ENCODE data around the gene TWNK. TPM values are rescaled to one million over a fixed set of nuclear protein-coding genes. Genes with fewer than 3 reads are reported as not detected.

The TWNK gene
- total and polyA plus RNA-seq, 9 of the 15 experiments (the other 6 are each of a cell fraction or from before 2014, with no cell fraction given), result 11.6 to 34.7 (median 17.4) TPM

DNA sequence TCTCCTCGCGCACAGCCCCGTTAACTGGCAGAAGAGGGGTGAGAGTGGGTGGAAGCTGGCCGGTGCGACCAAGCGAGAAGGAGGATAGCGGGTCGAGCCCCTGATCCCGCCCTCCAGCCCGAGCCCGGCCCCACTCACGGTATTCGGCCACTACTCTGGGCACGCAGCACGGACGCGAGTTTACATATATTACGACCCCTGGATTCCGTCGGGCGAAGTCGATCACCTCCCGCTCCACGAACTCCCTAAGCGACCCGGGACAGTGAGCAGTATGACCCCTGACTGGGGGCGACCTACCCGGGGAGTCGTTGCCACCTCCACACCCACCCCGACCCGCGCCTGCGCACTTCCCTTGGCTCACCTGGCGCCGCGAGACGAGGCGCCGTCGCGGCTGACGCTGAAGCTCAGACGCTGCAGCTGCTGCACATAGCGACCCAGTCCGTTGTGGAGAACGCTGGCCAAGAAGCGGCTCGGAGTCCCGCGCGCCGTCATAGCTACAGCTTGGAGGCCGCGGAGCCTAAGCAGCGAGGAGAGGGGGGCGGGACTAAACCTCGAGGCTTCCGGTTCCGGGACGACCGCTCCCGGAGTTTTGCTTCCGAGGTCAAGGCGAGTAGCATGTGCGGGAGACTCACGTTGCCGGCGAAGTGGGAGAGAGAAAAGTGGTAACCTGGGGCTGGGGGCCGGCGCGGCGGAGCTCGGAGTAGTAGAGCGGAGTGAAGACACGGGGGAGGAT lies at the start of gene TWNK, which contains the start of gene MRPL43 (continued):
- TF ChIP-seq, protein P1, sequence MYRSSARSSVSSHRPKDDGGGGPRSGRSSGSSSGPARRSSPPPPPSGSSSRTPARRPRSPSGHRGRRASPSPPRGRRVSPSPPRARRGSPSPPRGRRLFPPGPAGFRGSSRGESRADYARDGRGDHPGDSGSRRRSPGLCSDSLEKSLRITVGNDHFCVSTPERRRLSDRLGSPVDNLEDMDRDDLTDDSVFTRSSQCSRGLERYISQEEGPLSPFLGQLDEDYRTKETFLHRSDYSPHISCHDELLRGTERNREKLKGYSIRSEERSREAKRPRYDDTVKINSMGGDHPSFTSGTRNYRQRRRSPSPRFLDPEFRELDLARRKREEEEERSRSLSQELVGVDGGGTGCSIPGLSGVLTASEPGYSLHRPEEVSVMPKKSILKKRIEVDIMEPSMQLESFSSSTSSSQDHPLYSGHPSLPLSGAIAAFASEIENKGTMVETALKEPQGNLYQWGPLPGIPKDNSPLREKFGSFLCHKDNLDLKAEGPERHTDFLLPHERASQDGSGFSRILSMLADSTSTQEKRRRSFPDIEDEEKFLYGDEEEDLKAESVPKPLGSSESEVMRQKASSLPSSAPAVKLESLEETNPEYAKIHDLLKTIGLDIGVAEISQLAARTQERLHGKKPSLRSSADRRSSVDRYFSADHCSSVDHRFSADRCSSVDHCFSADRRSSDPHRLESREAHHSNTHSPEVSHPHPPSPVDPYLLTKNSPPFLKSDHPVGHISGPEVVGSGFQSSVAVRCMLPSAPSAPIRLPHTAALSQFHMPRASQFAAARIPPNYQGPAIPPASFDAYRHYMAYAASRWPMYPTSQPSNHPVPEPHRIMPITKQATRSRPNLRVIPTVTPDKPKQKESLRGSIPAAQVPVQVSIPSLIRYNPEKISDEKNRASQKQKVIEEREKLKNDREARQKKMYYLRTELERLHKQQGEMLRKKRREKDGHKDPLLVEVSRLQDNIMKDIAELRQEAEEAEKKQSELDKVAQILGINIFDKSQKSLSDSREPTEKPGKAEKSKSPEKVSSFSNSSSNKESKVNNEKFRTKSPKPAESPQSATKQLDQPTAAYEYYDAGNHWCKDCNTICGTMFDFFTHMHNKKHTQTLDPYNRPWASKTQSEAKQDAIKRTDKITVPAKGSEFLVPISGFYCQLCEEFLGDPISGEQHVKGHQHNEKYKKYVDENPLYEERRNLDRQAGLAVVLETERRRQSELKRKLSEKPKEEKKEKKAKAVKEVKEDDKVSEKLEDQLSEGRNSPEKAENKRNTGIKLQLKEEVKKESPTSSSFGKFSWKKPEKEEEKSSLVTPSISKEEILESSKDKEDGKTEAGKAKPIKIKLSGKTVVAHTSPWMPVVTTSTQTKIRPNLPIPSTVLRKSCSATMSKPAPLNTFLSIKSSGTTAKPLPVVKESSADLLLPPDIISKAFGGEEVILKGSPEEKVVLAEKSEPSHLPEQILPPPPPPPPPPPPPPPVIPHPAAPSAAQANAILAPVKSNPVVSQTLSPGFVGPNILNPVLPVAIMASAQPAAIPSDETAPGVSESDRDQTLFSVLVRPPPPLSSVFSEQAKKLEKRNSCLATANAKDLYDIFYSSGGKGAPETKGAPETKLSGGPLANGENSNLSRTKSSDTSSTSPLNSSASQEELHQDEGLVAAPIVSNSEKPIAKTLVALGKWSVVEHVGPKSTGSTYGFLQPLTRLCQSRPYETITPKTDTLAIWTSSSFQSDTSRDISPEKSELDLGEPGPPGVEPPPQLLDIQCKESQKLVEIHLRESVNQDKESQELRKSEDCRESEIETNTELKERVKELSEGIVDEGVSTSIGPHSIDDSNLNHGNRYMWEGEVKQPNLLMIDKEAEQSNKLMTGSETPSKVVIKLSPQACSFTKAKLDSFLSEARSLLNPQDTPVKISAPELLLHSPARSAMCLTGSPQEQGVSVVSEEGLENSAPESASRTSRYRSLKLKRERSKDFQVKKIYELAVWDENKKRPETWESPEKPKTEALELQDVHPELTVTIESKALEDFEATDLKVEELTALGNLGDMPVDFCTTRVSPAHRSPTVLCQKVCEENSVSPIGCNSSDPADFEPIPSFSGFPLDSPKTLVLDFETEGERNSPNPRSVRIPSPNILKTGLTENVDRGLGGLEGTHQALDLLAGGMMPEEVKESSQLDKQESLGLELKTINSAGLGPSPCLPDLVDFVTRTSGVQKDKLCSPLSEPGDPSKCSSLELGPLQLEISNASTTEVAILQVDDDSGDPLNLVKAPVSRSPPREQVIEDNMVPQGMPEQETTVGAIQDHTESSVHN (IDR thresholded peaks at IDR 0.05; ENCODE audit: borderline replicate concordance in 1 of 2, low read depth in 1 of 2), result no peak
- TF ChIP-seq EP400 (IDR thresholded peaks at IDR 0.05) (peak; percentile 99), ZBTB17 (CRISPR knock-in tag; IDR thresholded peaks at IDR 0.05) (no peak), NR2F6 (CRISPR knock-in tag; IDR thresholded peaks at IDR 0.05) (no peak), HNRNPK (IDR thresholded peaks at IDR 0.05; ENCODE audit: low read depth, low read length, poor library complexity, severe bottlenecking) (no peak), ZBTB8A (IDR thresholded peaks at IDR 0.05; ENCODE audit: partially characterized antibody) (no peak)
- TF ChIP-seq, protein P2, sequence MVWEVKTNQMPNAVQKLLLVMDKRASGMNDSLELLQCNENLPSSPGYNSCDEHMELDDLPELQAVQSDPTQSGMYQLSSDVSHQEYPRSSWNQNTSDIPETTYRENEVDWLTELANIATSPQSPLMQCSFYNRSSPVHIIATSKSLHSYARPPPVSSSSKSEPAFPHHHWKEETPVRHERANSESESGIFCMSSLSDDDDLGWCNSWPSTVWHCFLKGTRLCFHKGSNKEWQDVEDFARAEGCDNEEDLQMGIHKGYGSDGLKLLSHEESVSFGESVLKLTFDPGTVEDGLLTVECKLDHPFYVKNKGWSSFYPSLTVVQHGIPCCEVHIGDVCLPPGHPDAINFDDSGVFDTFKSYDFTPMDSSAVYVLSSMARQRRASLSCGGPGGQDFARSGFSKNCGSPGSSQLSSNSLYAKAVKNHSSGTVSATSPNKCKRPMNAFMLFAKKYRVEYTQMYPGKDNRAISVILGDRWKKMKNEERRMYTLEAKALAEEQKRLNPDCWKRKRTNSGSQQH (CRISPR knock-in tag; IDR thresholded peaks at IDR 0.05), result no peak

All from K562 (cell line).